Esophagus squamous epithelium (tissue), 4 donors: ENCODE data around the gene LTBP2.

Source experiments
- POLR2A ChIP-seq, 4 donors: fragments of 450-650 bp; IDR thresholded peaks; one replicate each; pipeline ENCODE4 v1.6.1; 2017; ENCODE audit warnings: antibody characterized with exemption in 4 of 4, mild to moderate bottlenecking in 4 of 4, moderate library complexity in 3 of 4
- TF ChIP-seq, protein P1 (sequence below), 6 experiments: fragments of 450-650 bp in 4 of 6; fragments of 200-600 bp in 2 of 6; sonication (generic) in 2 of 6; IDR thresholded peaks; one replicate each; pipeline ENCODE4 v1.5.1; 2016 to 2019; ENCODE audit warnings: antibody characterized with exemption in 6 of 6, mild to moderate bottlenecking in 4 of 6, moderate library complexity in 4 of 6

- TF ChIP-seq POLR2A (IDR thresholded peaks at IDR 0.05): no peak
- TF ChIP-seq, protein P1, sequence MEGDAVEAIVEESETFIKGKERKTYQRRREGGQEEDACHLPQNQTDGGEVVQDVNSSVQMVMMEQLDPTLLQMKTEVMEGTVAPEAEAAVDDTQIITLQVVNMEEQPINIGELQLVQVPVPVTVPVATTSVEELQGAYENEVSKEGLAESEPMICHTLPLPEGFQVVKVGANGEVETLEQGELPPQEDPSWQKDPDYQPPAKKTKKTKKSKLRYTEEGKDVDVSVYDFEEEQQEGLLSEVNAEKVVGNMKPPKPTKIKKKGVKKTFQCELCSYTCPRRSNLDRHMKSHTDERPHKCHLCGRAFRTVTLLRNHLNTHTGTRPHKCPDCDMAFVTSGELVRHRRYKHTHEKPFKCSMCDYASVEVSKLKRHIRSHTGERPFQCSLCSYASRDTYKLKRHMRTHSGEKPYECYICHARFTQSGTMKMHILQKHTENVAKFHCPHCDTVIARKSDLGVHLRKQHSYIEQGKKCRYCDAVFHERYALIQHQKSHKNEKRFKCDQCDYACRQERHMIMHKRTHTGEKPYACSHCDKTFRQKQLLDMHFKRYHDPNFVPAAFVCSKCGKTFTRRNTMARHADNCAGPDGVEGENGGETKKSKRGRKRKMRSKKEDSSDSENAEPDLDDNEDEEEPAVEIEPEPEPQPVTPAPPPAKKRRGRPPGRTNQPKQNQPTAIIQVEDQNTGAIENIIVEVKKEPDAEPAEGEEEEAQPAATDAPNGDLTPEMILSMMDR (IDR thresholded peaks at IDR 0.05): no peak
Measured at GRCh38 chr14:74541225-74541624, 70.8 kb downstream of the LTBP2 start.
